WERI-Rb-1 (cell line): ENCODE measurements around the gene KRTAP5-1.

Experiments used
- DNase-seq: peaks from one replicate; pipeline ENCODE4 v3.0.0-alpha.2; 2020
- H3K27ac ChIP-seq: fragments of 250-450 bp; sonication (Bioruptor Pico); 2 replicates; pipeline ENCODE4 v1.5.1; 2020; ENCODE audit warnings: mild to moderate bottlenecking, moderate library complexity
- H3K27me3 ChIP-seq: fragments of 250-450 bp; sonication (Bioruptor Pico); 2 replicates; pipeline ENCODE4 v1.5.1; 2021; ENCODE audit warnings: mild to moderate bottlenecking, low read depth, moderate library complexity; ENCODE audit not compliant: insufficient read depth, severe bottlenecking
- H3K36me3 ChIP-seq: fragments of 250-450 bp; sonication (Bioruptor Pico); 2 replicates; pipeline ENCODE4 v1.5.1; 2020; ENCODE audit warnings: mild to moderate bottlenecking, moderate library complexity
- H3K4me3 ChIP-seq: 2 replicates; pipeline ENCODE4 v1.5.1; 2011; ENCODE audit warnings: low read depth, mild to moderate bottlenecking, control low read depth, low read length
- H3K9me3 ChIP-seq: fragments of 250-450 bp; sonication (Bioruptor Pico); 2 replicates; pipeline ENCODE4 v1.5.1; 2021; ENCODE audit warnings: mild to moderate bottlenecking, moderate library complexity; ENCODE audit not compliant: severe bottlenecking
- TF ChIP-seq, protein P1 (sequence below): IDR thresholded peaks from 2 replicates; pipeline ENCODE4 v1.5.1; 2011; ENCODE audit warnings: low read depth, mild to moderate bottlenecking, control low read depth, inconsistent platforms, low read length

KRTAP5-1 gene

DNA sequence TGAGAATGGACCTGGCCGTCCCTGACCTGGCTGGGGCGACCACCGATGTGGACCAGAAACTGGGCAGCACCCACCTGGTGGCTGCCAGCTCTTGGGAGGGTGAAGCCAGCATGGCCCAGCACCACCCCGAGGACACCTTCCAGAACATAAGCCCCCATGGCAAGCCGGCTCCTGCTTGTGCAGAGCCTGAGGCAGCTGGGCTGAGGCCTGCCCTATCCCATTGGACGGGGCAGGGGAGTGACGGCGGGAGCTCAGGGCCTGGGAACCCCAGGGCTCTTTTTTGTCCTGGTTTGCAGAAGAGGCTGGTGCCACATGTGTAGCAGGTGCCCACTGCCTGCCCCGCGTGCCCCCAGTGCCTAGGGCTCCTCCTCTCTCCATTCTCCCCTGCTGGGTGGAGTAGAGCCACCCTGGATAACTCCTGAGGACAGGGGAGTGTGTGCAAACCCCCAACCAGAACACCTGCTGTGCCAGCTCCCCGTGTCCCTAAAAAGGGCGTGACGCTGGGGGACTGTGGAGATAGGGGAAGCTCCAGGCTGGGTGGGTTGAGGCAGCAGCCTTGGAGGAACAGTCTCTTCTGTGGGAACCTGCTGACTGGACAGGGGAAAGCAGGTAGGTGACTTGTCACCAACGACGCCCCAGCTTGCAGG is 25.0 kb downstream of the KRTAP5-1 start:
- Histone ChIP-seq H3K4me3 (no peak overlapping the region), H3K27ac (no peak overlapping the region), H3K36me3 (peaks cover 62% of the 10 kb centered on the region), H3K9me3 (no peaks in the 10 kb centered on the region), H3K27me3 (no peaks in the 10 kb centered on the region)
- no peak for DNase-seq
- TF ChIP-seq, protein P1, sequence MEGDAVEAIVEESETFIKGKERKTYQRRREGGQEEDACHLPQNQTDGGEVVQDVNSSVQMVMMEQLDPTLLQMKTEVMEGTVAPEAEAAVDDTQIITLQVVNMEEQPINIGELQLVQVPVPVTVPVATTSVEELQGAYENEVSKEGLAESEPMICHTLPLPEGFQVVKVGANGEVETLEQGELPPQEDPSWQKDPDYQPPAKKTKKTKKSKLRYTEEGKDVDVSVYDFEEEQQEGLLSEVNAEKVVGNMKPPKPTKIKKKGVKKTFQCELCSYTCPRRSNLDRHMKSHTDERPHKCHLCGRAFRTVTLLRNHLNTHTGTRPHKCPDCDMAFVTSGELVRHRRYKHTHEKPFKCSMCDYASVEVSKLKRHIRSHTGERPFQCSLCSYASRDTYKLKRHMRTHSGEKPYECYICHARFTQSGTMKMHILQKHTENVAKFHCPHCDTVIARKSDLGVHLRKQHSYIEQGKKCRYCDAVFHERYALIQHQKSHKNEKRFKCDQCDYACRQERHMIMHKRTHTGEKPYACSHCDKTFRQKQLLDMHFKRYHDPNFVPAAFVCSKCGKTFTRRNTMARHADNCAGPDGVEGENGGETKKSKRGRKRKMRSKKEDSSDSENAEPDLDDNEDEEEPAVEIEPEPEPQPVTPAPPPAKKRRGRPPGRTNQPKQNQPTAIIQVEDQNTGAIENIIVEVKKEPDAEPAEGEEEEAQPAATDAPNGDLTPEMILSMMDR: no peak

DNA sequence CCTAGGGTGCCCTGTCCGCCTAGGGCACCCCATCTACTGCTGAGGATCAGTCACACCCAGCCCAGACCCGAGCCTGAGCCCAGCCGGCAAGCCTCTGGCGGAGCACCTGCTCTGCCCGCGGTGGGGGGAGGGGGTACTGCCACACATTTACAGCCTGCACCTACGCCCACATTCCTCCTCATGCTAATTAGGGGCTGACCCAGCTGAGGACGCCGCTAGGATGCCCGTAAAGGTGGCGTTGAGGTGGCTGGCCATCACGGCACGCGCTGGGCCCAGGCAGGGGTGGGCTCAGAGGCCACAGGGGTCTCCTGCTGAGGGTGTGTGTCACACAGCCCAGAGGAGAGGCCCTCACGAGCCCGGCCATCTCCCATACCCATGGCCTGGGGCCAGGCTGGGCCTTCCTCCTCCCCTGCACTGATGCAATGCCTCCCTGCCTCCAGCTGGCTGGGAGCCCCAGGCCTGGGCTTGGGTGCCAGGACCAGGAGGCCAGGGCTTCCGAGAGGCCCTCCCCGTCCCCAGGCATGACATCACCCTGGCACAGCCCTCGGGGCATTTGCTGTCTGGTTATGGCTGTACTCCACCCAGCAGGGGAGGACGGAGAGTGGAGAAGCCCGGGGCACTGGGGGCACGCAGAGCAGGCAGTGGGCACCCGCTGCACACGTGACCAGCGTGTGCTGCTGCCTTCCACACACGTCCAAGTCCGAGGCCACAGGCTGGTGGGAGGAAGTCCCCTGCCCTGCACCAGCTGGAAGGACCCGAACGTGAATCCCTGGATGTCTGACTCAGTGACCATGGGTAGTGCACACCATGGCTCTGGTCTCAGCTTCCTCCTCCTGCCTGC is 25.8 kb downstream of the KRTAP5-1 start:
- TF ChIP-seq, protein P1: no peak
- H3K27me3 ChIP-seq: no peaks in the 10 kb centered on the region
- no peaks in the 10 kb centered on the region for H3K9me3 ChIP-seq
- no peak overlapping the region for H3K4me3 ChIP-seq
- no peak for DNase-seq
- H3K36me3 ChIP-seq: peaks cover 57% of the 10 kb centered on the region
- H3K27ac ChIP-seq: no peak overlapping the region

DNA sequence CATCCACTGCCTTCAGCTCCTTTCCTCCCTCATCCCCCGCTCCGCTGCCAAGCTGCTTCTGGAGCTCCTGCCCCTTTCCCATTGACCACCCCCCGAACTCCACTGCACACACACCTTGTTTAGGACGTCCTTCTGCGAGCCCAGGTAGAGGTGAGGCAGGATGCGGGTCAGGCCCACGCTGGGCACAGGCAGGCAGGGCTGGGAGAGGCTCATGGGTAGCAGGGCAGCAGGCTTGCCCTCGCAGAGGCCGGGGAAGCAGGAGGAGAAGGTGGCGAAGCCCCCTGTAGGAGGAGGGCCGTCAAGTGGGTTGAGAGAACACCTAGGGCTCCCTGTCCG is 26.3 kb downstream of the KRTAP5-1 start:
- H3K4me3 ChIP-seq: no peak overlapping the region
- peaks cover 54% of the 10 kb centered on the region for H3K36me3 ChIP-seq
- no peak for DNase-seq
- H3K27me3 ChIP-seq: no peaks in the 10 kb centered on the region
- H3K9me3 ChIP-seq: no peaks in the 10 kb centered on the region
- TF ChIP-seq, protein P1: no peak
- H3K27ac ChIP-seq: no peak overlapping the region

DNA sequence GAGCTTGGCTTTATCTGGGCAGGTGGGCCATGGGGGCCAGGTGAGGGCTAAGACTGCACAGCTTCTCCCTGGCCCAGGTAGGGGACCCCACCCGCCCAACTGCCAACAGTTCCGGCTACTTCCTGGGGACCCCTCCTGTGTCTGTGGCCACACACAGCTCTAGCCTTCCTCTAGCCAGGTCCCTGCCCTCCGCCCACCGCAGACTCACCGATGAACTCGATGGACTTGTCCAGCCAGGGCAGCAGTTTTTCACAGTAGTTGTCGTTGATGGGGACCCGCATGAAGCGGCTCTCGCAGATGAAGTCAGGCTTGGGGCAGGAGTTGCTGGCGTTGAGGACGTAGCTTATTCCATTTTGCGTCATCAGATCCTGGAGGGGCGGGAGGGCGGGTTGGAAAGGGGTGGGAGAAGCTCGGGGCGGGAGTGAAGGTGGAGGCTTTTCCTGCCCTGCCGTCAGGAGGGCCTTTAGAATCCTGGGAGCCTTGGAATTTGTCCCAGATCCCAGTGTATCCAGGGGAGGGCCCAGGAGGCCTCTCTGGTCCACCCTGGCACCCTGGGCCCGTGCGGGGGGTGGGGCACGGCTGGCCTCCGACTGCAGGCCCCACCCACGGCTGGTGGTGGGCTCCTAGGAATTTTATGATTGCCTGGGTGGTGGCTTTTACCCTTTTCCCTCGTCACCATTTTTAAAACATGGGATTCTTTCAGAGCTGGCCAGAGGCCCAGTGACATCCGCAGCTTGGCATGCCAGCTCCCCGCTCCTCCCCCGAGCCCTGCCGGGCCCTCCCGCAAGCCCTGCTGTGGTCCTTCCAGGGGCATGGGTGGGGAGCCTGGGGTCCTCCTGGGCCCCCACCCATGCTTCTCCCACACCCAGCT is 26.9 kb downstream of the KRTAP5-1 start:
- Histone ChIP-seq H3K27ac (no peak overlapping the region), H3K27me3 (no peaks in the 10 kb centered on the region), H3K36me3 (peaks cover 48% of the 10 kb centered on the region), H3K4me3 (no peak overlapping the region), H3K9me3 (no peaks in the 10 kb centered on the region)
- TF ChIP-seq, protein P1: no peak
- DNase-seq: no peak

DNA sequence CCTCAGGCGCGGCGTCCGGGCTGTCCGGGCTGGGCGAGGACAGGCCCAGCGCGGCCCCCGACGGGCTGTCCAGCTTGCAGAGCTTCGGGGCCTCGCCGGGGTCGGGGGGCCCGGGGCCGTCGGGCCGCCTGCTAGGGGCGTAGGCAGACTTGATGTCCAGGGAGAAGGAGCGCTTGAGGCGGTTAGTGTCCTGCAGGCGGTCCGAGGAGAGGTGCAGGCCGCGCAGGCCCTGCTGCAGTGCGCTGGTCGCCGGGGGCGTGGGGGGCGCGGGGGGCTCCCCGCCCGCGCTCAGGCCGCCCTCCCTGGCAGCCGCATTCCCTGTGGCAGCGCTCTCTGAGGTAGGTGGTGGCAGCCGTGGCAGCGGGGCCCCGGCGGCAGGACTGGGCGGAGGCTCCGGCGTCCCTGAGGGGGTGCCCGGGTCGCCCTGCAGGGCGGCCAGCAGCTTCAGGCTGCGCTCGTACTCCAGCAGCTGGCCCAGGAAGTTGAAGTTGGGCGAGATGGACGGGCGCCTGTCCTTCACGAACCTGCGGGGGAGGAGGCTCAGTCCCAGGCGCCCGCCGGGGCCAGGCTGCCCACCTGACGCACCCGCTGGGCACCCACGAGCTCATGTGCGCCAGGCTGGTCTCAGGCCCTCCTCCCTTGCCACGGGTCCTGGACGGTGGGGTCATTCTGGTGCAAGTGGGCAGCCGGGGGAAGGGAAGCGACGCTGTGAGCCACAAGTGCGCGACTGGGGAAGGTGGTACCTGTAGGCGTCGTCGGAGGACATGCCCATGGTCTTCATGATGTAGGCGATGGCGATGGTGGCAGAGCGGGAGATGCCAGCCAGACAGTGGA is 27.8 kb downstream of the KRTAP5-1 start:
- Histone ChIP-seq H3K36me3 (peaks cover 40% of the 10 kb centered on the region), H3K27ac (no peak overlapping the region), H3K27me3 (no peaks in the 10 kb centered on the region), H3K9me3 (no peaks in the 10 kb centered on the region), H3K4me3 (no peak overlapping the region)
- DNase-seq: no peak
- TF ChIP-seq, protein P1: no peak
